Right lung (tissue), 10 donors: ENCODE data around the gene STK36. TPM values are rescaled to one million over a fixed set of nuclear protein-coding genes. Genes with fewer than 3 reads are reported as not detected.

ENCODE experiments used
- DNase-seq, 2 donors: peaks; one replicate each; pipeline ENCODE4 v3.0.0-alpha.2; 2013
- long read RNA-seq, 8 donors: transcript quantifications; one replicate each; lab custom pipeline, GENCODE V29; 2026
- polyA plus RNA-seq, 5 donors: library from polyadenylated mRNA; unstranded; fragments of 120-200 nt; gene quantifications; one replicate each; pipeline versions ENCODE4 v1.2.1 to v1.2.3, GENCODE V29; 2013; ENCODE audit warnings: inconsistent platforms in 1 of 5, low replicate concordance in 1 of 5; ENCODE audit not compliant: insufficient read length in 5 of 5, insufficient read depth in 1 of 5

Gene STK36
- 100 to 1,000 TPM in 2 of 5 donors, 10 to 100 TPM in 3; 75.6 to 115 (median 88.2) TPM for polyA plus RNA-seq
- long read RNA-seq, donor 1, full-length matches to known transcripts = 4 of 9 reads
- long read RNA-seq, donor 1, partial matches to known transcripts = 5 of 9 reads
- long read RNA-seq, donor 1, other reads (novel, unspliced or antisense) = 0 of 9 reads
- long read RNA-seq, donor 2, partial matches to known transcripts = 0 of 1 reads
- long read RNA-seq, donor 2, other reads (novel, unspliced or antisense) = 0 of 1 reads
- long read RNA-seq, donor 3, partial matches to known transcripts = 0 of 2 reads
- long read RNA-seq, donor 3, other reads (novel, unspliced or antisense) = 0 of 2 reads
- long read RNA-seq, donor 4, partial matches to known transcripts = 0 of 2 reads
- long read RNA-seq, donor 4, other reads (novel, unspliced or antisense) = 0 of 2 reads
- long read RNA-seq, donor 5, partial matches to known transcripts = 10 of 10 reads
- long read RNA-seq, donor 5, other reads (novel, unspliced or antisense) = 0 of 10 reads
- long read RNA-seq, donor 6, partial matches to known transcripts = 25 of 26 reads
- long read RNA-seq, donor 6, other reads (novel, unspliced or antisense) = 0 of 26 reads
- long read RNA-seq, donor 7 = 0 reads
- long read RNA-seq, donor 8 = 0 reads

DNA sequence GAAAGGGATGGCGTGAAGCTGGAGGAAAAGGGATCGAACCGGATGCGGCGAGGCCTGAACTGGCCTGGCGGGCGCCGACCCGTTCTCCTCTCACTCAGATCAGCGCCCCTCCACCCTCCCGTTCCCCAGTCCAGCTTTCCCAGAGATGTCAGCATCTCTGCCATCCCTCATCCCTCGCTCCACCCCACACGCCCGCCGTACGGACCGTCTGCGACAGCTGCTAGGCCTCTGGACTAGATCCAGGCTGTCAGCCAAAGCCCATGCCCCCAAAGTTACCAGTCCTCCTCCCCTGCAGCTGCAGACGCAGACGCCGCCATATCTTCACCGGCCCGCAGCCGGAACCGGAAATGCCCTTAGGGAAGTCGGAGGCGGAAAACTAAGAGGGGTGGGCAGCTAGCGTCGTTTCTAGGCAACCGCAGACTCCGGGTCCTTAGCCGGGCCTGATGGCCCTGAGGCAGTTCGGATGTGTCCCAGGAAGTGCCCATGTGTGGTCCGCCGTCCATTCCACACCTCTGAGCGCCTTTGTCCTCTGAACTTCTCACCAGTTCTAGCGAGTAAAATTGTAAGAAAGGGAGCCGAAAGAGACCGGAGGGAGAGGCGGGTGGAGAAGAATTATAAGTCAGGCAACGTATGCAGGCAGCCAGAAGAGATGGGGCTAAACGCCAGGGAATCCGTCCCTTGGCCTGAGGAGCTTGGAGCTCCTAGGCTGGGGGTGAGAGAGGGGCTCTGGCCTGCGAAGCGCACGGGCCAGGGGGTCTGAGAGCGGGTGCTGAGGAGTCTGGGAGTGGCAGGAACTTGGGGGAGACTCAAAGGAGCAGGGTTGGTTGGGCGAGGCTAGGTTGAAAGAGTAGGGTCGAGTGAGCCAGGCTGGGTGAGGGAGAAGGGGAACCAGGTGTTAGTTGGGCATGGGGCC is at the start of gene STK36, which contains the start of gene RNF25:
STK36 (plus strand) TSS at position 433 of the 913 bp plus-strand sequence. CDS start 744 bp downstream, outside the sequence.
RNF25 (minus strand) TSS at position 349 of the 913 bp plus-strand sequence; CDS start at position 317, 32 bp downstream.
- peak; percentile 87 to 89 for DNase-seq

DNA sequence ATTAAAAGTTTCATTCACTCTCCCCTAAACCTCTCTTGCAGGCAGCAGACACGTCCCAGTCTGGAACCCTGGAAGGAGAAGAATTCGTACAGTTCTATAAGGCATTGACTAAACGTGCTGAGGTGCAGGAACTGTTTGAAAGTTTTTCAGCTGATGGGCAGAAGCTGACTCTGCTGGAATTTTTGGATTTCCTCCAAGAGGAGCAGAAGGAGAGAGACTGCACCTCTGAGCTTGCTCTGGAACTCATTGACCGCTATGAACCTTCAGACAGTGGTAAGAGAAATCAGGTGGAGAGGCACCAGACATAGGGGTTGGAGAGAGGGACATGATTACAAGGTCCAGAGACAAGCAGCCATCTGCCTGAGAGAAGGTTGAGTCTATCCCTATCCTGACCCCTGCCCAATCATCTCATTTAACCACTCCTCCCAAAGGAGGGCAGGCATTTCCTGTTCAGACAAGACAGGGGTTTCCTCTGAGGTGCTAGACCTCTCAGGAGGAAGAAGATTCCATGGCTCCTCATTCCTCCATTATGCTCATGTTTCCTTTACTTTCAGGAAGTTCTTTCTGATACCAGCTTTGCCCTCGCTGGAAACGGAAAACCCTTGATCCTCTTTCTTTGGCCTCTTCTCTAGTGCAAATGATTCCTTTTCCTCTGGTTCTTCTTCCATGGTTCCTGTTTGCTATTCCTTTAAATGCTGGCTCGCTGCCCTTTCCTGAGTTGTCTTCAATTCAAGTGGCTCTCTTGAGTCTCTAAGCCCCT is 49.1 kb upstream of the STK36 start:
- no peak for DNase-seq

- no peak for DNase-seq
These were observed 48.5 kb upstream of the STK36 start for GRCh38 chr2:218623366-218623705.

DNA sequence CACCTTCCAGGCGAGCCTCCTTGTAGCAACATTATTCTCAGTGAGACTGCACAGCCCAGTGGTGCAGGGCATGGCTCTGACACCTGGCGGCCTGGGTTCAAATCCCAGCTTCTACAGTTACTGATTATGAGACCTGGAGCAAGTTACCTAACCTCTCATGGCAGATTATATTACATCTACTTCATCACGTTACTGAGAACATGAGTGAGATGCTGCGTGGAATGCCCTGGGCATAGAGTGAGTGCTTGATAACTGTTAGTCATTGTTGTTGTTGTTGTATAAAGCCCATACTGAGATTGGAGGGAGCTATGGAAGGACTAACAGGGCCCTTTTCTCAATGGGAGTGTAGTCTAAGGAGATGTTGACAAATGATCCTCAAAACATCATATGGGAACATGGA is 45.5 kb upstream of the STK36 start:
- DNase-seq = no peak

GRCh38 chr2:218627939-218628338 is 43.9 kb upstream of the STK36 start:
- DNase-seq = no peak

DNA sequence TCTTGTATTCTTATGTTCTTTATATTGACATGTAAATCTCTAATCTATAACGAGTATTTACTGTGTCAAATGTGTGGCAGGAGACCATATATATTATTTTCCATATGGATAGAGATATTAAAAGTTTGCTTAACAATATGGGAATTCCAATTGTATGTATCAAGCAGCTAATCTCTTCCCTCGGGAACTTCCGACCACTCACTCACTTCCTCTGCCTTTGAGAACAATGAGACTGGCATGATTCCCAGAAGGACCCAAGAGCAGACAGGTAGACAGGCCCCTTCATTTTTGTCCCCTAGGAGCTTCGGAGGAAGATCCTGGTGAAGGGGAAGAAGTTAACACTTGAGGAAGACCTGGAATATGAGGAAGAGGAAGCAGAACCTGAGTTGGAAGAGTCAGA is 40.0 kb upstream of the STK36 start:
- DNase-seq = no peak

GRCh38 chr2:218635719-218636118 is 36.2 kb upstream of the STK36 start:
- DNase-seq = no peak

- DNase-seq = no peak
These were observed 33.5 kb upstream of the STK36 start for GRCh38 chr2:218638372-218638771.

- DNase-seq = no peak
These were observed 29.7 kb upstream of the STK36 start for GRCh38 chr2:218642121-218642656.

- no peak for DNase-seq
These were observed 29.1 kb upstream of the STK36 start for GRCh38 chr2:218642786-218643185.

- DNase-seq = no peak
These were observed 28.1 kb upstream of the STK36 start for GRCh38 chr2:218643751-218644310.

GRCh38 chr2:218644721-218645120 is 27.2 kb upstream of the STK36 start:
- no peak for DNase-seq

GRCh38 chr2:218645126-218645525 is 26.8 kb upstream of the STK36 start:
- DNase-seq = no peak

DNA sequence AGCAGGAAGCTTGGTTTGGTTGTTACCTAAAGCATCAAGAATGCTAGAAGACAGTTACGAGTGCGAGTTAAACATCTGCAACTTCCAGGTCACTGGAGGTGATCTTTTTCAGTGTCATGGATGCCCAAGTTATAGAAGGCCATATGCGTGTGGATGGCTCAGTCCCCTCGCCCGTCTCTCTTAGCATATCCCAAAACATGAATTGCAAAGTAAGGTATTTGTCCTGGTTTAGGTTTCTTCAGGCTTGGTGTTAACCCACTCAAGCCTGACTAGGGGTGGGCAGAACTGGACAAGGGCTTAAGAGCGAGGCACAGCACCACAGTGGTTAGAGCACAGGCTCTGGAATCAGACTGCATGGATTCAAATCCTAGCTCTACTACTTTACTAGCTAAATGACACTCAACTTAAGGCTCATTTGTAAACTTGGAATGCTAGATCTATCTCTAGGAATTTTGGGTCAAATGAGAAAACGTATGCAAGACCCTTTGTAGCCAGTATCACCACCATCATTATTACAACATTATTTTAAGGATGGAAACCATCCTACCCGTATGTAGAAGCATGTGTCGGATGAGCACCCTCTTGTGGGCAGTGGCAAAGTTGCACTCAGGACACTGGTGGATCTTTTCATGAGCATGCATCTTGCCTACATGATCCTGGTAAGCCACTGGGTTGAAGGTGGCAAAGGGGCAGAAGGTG is 23.6 kb upstream of the STK36 start:
- DNase-seq = peak in 1 of 2 donors; percentile 22

GRCh38 chr2:218648787-218649100 is 23.1 kb upstream of the STK36 start:
- DNase-seq = no peak

- DNase-seq = no peak
These were observed 16.1 kb upstream of the STK36 start for GRCh38 chr2:218655751-218656150.

- DNase-seq = no peak
These were observed 13.1 kb upstream of the STK36 start for GRCh38 chr2:218658671-218659257.

GRCh38 chr2:218659258-218659987 is 12.5 kb upstream of the STK36 start, which contains the start of the genes BCS1L and ZNF142:
BCS1L (plus strand) TSS chr2:218659683; CDS start chr2:218660988, 1,305 bp downstream.
ZNF142 (minus strand) TSS chr2:218659623; CDS start chr2:218656429, 3,194 bp downstream.
- DNase-seq = peak; percentile 84

- no peak for DNase-seq
These were observed 11.9 kb upstream of the STK36 start for GRCh38 chr2:218659988-218660358.
